ENCODE results near the gene ITIH1. TPM values are rescaled to one million over a fixed set of nuclear protein-coding genes. Genes with fewer than 3 reads are reported as not detected.

ITIH1 gene
- total RNA-seq, 1 donor from 2014 or later = not detected

DNA sequence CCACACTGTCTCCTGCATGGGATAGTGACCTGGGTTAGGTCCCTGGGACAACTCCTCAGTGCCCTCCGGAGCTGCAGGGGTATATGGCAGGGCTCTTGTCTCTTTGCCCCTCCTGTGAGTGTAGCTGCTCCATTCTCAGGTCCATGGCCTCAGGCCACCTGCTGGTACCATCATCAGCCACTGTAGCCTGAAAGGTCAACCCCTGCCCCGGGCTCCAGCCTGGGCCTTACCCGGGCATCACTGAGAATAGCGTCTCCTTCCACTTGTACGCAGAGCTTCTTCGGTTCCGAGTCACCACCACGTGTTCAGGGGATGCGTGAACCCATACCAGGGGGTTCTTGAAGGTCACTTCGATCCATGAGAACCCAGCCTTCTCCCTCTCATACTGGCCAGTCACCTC is 39.3 kb downstream of the ITIH1 start:
- Histone ChIP-seq H3K9ac (no peak overlapping the region), H3K36me3 (no peaks in the 10 kb centered on the region), H3K9me3 (ENCODE audit: low read depth) (no peaks in the 10 kb centered on the region), H3K27ac (no peak overlapping the region), H3K79me2 (ENCODE audit: low read depth) (no peaks in the 10 kb centered on the region), H3K4me1 (peaks cover 10% of the 10 kb centered on the region), H3K4me3 (no peak overlapping the region), H2AFZ (replicated peaks) (no peak overlapping the region), H4K20me1 (ENCODE audit: low read depth) (no peaks in the 10 kb centered on the region), H3F3A (ENCODE audit: low read depth) (peaks cover 4% of the 10 kb centered on the region), H3K27me3 (no peaks in the 10 kb centered on the region), H3K4me2 (no peak overlapping the region)
- TF ChIP-seq EZH2phosphoT487 (IDR thresholded peaks at IDR 0.05) (no peak), CTCF (IDR thresholded peaks at IDR 0.05) (no peak), EZH2 (IDR thresholded peaks at IDR 0.05) (no peak)
- H3K4me1 Mint-ChIP-seq = peaks cover 17% of the 10 kb centered on the region
- no peak overlapping the region for H3K4me3 Mint-ChIP-seq
- DNase-seq (ENCODE audit: low spot score) = no peak
- no peak overlapping the region for H3K27ac Mint-ChIP-seq
- H3K36me3 Mint-ChIP-seq = no peaks in the 10 kb centered on the region
- H3K27me3 Mint-ChIP-seq (ENCODE audit: insufficient read depth, low read depth) = peaks cover 3% of the 10 kb centered on the region
- H3K9me3 Mint-ChIP-seq = no peaks in the 10 kb centered on the region

DNA sequence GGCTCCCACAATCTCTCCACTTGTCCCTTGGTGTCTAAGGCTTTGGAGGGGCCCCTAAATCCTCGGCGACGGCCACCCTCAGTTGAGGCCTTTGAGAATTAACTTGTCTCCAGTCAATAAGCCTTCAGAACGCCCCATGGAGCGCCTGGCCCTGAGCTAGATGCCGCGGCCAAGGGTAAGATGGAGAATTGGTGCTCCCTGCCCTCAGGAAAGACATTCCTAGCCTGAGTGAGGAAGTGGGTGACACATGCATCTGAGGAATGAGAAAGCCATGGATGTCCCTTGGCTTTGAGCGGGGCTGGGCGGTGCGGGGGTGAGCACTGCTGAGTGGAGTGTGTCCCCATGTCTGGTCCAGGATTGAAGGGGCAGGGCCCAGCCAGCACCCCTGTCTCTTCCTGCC is 39.8 kb downstream of the ITIH1 start:
- H3K9me3 Mint-ChIP-seq = no peaks in the 10 kb centered on the region
- H3K4me1 Mint-ChIP-seq = peaks cover 17% of the 10 kb centered on the region
- H3K4me1 ChIP-seq = peaks cover 10% of the 10 kb centered on the region
- no peaks in the 10 kb centered on the region for H3K79me2 ChIP-seq (ENCODE audit: low read depth)
- H3K27ac Mint-ChIP-seq = no peak overlapping the region
- TF ChIP-seq CTCF (IDR thresholded peaks at IDR 0.05) (no peak), EZH2 (IDR thresholded peaks at IDR 0.05) (no peak), EZH2phosphoT487 (IDR thresholded peaks at IDR 0.05) (no peak)
- H2AFZ ChIP-seq (replicated peaks) = no peak overlapping the region
- H3K9me3 ChIP-seq (ENCODE audit: low read depth) = no peaks in the 10 kb centered on the region
- H3K27ac ChIP-seq = no peak overlapping the region
- DNase-seq (ENCODE audit: low spot score) = no peak
- H3K27me3 Mint-ChIP-seq (ENCODE audit: insufficient read depth, low read depth) = peaks cover 4% of the 10 kb centered on the region
- no peaks in the 10 kb centered on the region for H3K36me3 ChIP-seq
- no peaks in the 10 kb centered on the region for H4K20me1 ChIP-seq (ENCODE audit: low read depth)
- H3K27me3 ChIP-seq = no peaks in the 10 kb centered on the region
- no peak overlapping the region for H3K4me3 ChIP-seq
- peaks cover 4% of the 10 kb centered on the region for H3F3A ChIP-seq (ENCODE audit: low read depth)
- H3K4me2 ChIP-seq = no peak overlapping the region
- H3K4me3 Mint-ChIP-seq = no peak overlapping the region
- H3K9ac ChIP-seq = no peak overlapping the region
- no peaks in the 10 kb centered on the region for H3K36me3 Mint-ChIP-seq

DNA sequence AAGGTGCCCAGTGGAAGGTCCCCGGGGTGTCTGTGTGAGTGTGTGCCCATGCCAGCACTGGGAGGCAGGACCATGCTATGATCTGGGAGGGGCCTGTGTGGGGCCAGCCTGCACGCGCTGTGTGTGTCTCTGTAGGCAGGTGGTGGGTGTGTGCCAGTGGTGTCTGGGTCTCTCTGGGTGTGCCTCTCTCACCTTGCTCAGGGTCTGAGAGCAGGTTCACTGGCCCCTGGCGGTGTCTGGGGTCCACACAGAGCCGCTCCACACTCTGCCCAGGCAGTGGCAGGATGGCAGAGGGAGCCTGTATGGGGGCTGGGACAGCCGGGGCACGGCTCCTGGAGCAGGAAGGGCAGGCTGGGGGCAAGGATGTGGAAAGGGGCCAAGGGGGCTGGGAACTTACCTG is 40.5 kb downstream of the ITIH1 start:
- Histone ChIP-seq H3K4me1 (peaks cover 10% of the 10 kb centered on the region), H4K20me1 (ENCODE audit: low read depth) (no peaks in the 10 kb centered on the region), H3K4me2 (no peak overlapping the region), H3K9me3 (ENCODE audit: low read depth) (no peaks in the 10 kb centered on the region), H3K27me3 (no peaks in the 10 kb centered on the region), H3K4me3 (no peak overlapping the region), H3K9ac (no peak overlapping the region), H3K27ac (no peak overlapping the region), H2AFZ (replicated peaks) (no peak overlapping the region), H3F3A (ENCODE audit: low read depth) (peaks cover 4% of the 10 kb centered on the region), H3K79me2 (ENCODE audit: low read depth) (no peaks in the 10 kb centered on the region), H3K36me3 (no peaks in the 10 kb centered on the region)
- Mint-ChIP-seq H3K27me3 (ENCODE audit: insufficient read depth, low read depth) (peaks cover 2% of the 10 kb centered on the region), H3K36me3 (no peaks in the 10 kb centered on the region), H3K9me3 (no peaks in the 10 kb centered on the region), H3K27ac (no peak overlapping the region), H3K4me3 (no peak overlapping the region), H3K4me1 (peaks cover 17% of the 10 kb centered on the region)
- DNase-seq (ENCODE audit: low spot score) = no peak
- TF ChIP-seq EZH2 (IDR thresholded peaks at IDR 0.05) (no peak), CTCF (IDR thresholded peaks at IDR 0.05) (no peak), EZH2phosphoT487 (IDR thresholded peaks at IDR 0.05) (no peak)

All from neural progenitor cell (in vitro differentiated cells).